Mucosa of descending colon (tissue), 3 donors: ENCODE results near the gene ACOXL. TPM values are rescaled to one million over a fixed set of nuclear protein-coding genes. Genes with fewer than 3 reads are reported as not detected.

Source experiments
- ATAC-seq: fragments of 200-7000 bp; cut with Tn5 transposase; one replicate; pipeline ENCODE4 v1.9.1; 2020; ENCODE audit warnings: mild to moderate bottlenecking, moderate library complexity
- DNase-seq, 3 donors: peaks; one replicate each; pipeline ENCODE4 v3.0.0-alpha.2; 2020
- H3K36me3 ChIP-seq: fragments of 200-600 bp; one replicate; pipeline ENCODE4 v1.8.0; 2021; ENCODE audit warnings: low read depth, mild to moderate bottlenecking
- H3K4me1 ChIP-seq: fragments of 200-600 bp; one replicate; pipeline ENCODE4 v1.8.0; 2021; ENCODE audit warnings: low read depth, mild to moderate bottlenecking
- H3K4me3 ChIP-seq: fragments of 200-600 bp; one replicate; pipeline ENCODE4 v1.8.0; 2021; ENCODE audit warnings: mild to moderate bottlenecking
- H3K9me3 ChIP-seq: fragments of 200-600 bp; one replicate; pipeline ENCODE4 v1.8.0; 2021; ENCODE audit warnings: mild to moderate bottlenecking
- CTCF ChIP-seq: fragments of 200-600 bp; IDR thresholded peaks from one replicate; pipeline ENCODE4 v1.8.0; 2022; ENCODE audit warnings: antibody characterized with exemption, mild to moderate bottlenecking
- intact Hi-C, 2 donors: fragments of 100-400 bp; cut with DNase I in 1 of 2; cut with micrococcal nuclease in 1 of 2; formaldehyde crosslinking; loops; one replicate each; pipeline versions ENCODE4 v1.11.0 to v1.11.1; 2022; cut with DNase I, micrococcal nuclease
- total RNA-seq, 3 donors: library from RNA; stranded (reverse); fragmentation: NEBNext Ultra II Directional in 2 of 3; extraction: Animal tissue kit (Norgen Biotek cat#: 25700) in 2 of 3; gene quantifications; one replicate each; pipeline versions ENCODE4 v1.2.1 to v1.2.4, GENCODE V29; 2021 to 2023
- donor health status: DM: no; HTN: no; CAD: no; lungs with moderate emphysema.
- donor health status: DM: no; HTN: no; CAD: no.
- donor health status: DM: no; HTN: yes; CAD: no.

ACOXL gene
- total RNA-seq, 3 donors from 2014 or later, result 0.51 to 1.2 (median 0.87) TPM

GRCh38 chr2:110955045-110955444, 222.7 kb downstream of the ACOXL start:
- intact Hi-C loops, result no loop called here
- H3K9me3 ChIP-seq, result no peaks in the 10 kb centered on the region
- no peaks in the 10 kb centered on the region for H3K36me3 ChIP-seq
- no peaks in the 10 kb centered on the region for H3K4me1 ChIP-seq
- ATAC-seq (no peak), DNase-seq (no peak)
- TF ChIP-seq CTCF, result no peak
- no peak overlapping the region for H3K4me3 ChIP-seq

- ATAC-seq (no peak), DNase-seq (no peak)
- TF ChIP-seq CTCF, result no peak
- Histone ChIP-seq H3K4me1 (no peaks in the 10 kb centered on the region), H3K36me3 (no peaks in the 10 kb centered on the region), H3K9me3 (no peaks in the 10 kb centered on the region), H3K4me3 (no peak overlapping the region)
- intact Hi-C loops, result no loop called here
Measured at GRCh38 chr2:110955556-110955955, 223.2 kb downstream of the ACOXL start.

GRCh38 chr2:110957293-110957692, 224.9 kb downstream of the ACOXL start:
- Histone ChIP-seq H3K36me3 (no peaks in the 10 kb centered on the region), H3K4me3 (no peak overlapping the region), H3K9me3 (no peaks in the 10 kb centered on the region), H3K4me1 (no peaks in the 10 kb centered on the region)
- DNase-seq (no peak), ATAC-seq (no peak)
- intact Hi-C loops, result no loop called here
- no peak for TF ChIP-seq CTCF

DNA sequence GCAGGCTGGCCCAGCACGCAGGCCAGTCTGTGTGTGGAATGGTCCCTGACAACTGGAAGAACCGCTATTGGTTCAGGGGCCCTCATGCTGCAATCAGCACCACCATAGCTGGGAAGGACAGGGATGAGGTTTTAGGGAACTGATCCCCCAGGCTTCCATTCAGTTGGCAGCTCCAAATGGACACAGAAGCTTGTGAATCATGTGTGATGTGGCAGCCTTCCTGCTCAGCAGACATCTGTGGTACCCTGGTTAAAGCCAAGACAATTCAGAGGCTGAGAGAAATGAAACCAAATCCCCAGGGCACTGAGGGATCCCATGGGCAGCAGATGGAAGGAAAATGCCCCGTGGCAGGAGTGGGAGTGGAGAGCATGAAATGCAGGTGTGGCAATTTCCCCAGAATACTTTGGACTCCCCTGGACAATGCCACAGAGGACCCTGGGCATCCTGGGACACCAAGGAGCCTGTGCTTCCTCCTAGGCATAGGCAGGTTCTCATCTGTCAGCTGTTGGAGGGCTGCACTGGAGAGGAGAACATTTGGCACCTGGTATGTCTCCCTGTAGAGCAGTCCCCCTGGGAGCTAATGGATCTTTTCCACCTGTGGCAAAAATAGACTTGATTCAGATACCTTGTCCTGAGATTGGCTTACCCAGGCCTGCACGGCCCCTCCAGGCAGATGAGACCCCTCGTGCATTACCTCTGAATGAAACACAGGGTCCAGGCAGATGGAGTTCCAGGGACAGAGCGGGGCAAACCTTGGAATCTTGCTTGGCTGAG, 226.2 kb downstream of the ACOXL start:
- no peak overlapping the region for H3K4me3 ChIP-seq
- no peak for TF ChIP-seq CTCF
- DNase-seq, result no peak
- intact Hi-C loops, result no loop called here
- ATAC-seq, result no peak
- no peaks in the 10 kb centered on the region for H3K9me3 ChIP-seq
- no peaks in the 10 kb centered on the region for H3K4me1 ChIP-seq
- no peaks in the 10 kb centered on the region for H3K36me3 ChIP-seq

- ATAC-seq (peak; percentile 55), DNase-seq (no peak)
- no peak for TF ChIP-seq CTCF
- Histone ChIP-seq H3K36me3 (no peaks in the 10 kb centered on the region), H3K9me3 (no peaks in the 10 kb centered on the region), H3K4me3 (no peak overlapping the region), H3K4me1 (no peaks in the 10 kb centered on the region)
- intact Hi-C loops, result no loop called here
Measured at GRCh38 chr2:110959198-110959597, 226.8 kb downstream of the ACOXL start.
